IPS-20b (cell line): ENCODE results near the gene HYLS1.

ENCODE experiments used
- H3K27ac ChIP-seq: one replicate; pipeline ENCODE4 v1.5.1; 2013; ENCODE audit warnings: low read length
- H3K27me3 ChIP-seq: 2 replicates; pipeline ENCODE4 v1.6.1; 2013; ENCODE audit warnings: mild to moderate bottlenecking, low read length, inconsistent platforms; ENCODE audit not compliant: insufficient read depth
- H3K36me3 ChIP-seq: 2 replicates; pipeline ENCODE4 v1.6.1; 2013; ENCODE audit warnings: low read depth, mild to moderate bottlenecking, inconsistent platforms, low read length, moderate library complexity; ENCODE audit not compliant: insufficient read depth
- H3K4me1 ChIP-seq: 2 replicates; pipeline ENCODE4 v1.6.1; 2013; ENCODE audit warnings: mild to moderate bottlenecking, control low read depth, inconsistent platforms, low read length, moderate library complexity; ENCODE audit not compliant: insufficient read depth
- H3K4me3 ChIP-seq: 2 replicates; pipeline ENCODE4 v1.5.1; 2013; ENCODE audit warnings: mild to moderate bottlenecking, low read length, inconsistent platforms
- H3K9ac ChIP-seq: 2 replicates; pipeline ENCODE4 v1.6.1; 2013; ENCODE audit warnings: low read depth, mild to moderate bottlenecking, inconsistent platforms, low read length, moderate library complexity
- H3K9me3 ChIP-seq: 2 replicates; pipeline ENCODE4 v1.6.1; 2013; ENCODE audit warnings: mild to moderate bottlenecking, low read depth, low read length, inconsistent platforms; ENCODE audit not compliant: insufficient read depth

The HYLS1 gene

GRCh38 chr11:125935056-125935455 is 47.6 kb downstream of the HYLS1 start:
- Histone ChIP-seq H3K9me3 (no peaks in the 10 kb centered on the region), H3K4me1 (peaks cover 15% of the 10 kb centered on the region; the same call in 1 of the 2 replicates), H3K27me3 (peaks cover 12% of the 10 kb centered on the region; the same call in 1 of the 2 replicates), H3K36me3 (no peaks in the 10 kb centered on the region), H3K27ac (no peak overlapping the region), H3K9ac (no peak overlapping the region), H3K4me3 (no peak overlapping the region)

- H3K4me3 ChIP-seq = no peak overlapping the region
- no peak overlapping the region for H3K27ac ChIP-seq
- no peaks in the 10 kb centered on the region for H3K9me3 ChIP-seq
- no peak overlapping the region for H3K9ac ChIP-seq
- peaks cover 12% of the 10 kb centered on the region; the same call in 1 of the 2 replicates for H3K27me3 ChIP-seq
- no peaks in the 10 kb centered on the region for H3K36me3 ChIP-seq
- H3K4me1 ChIP-seq = peaks cover 15% of the 10 kb centered on the region; the same call in 1 of the 2 replicates
Observed at GRCh38 chr11:125935618-125936199, 48.2 kb downstream of the HYLS1 start.

GRCh38 chr11:125938418-125938817 is 51.0 kb downstream of the HYLS1 start:
- H3K27ac ChIP-seq = no peak overlapping the region
- no peak overlapping the region for H3K4me3 ChIP-seq
- no peaks in the 10 kb centered on the region for H3K27me3 ChIP-seq
- no peaks in the 10 kb centered on the region for H3K9me3 ChIP-seq
- no peak overlapping the region for H3K9ac ChIP-seq
- peaks cover 13% of the 10 kb centered on the region; the same call in 1 of the 2 replicates for H3K4me1 ChIP-seq
- H3K36me3 ChIP-seq = no peaks in the 10 kb centered on the region

- no peaks in the 10 kb centered on the region for H3K27me3 ChIP-seq
- H3K36me3 ChIP-seq = no peaks in the 10 kb centered on the region
- H3K27ac ChIP-seq = no peak overlapping the region
- no peak overlapping the region for H3K4me3 ChIP-seq
- no peaks in the 10 kb centered on the region for H3K9me3 ChIP-seq
- no peak overlapping the region for H3K9ac ChIP-seq
- H3K4me1 ChIP-seq = peaks cover 7% of the 10 kb centered on the region; the same call in 1 of the 2 replicates
Observed at GRCh38 chr11:125939081-125939521, 51.6 kb downstream of the HYLS1 start.

GRCh38 chr11:125940145-125940544 is 52.7 kb downstream of the HYLS1 start:
- Histone ChIP-seq H3K4me3 (no peak overlapping the region), H3K4me1 (peaks cover 6% of the 10 kb centered on the region; the same call in 1 of the 2 replicates), H3K27me3 (no peaks in the 10 kb centered on the region)

GRCh38 chr11:125941267-125941618 is 53.8 kb downstream of the HYLS1 start:
- Histone ChIP-seq H3K9ac (peak overlapping the region; percentile 30; the same call in 1 of the 2 replicates), H3K4me1 (peaks cover 6% of the 10 kb centered on the region; the same call in 1 of the 2 replicates)

More at GRCh38 chr11:125940145-125940544, 52.7 kb downstream of the HYLS1 start:
- Histone ChIP-seq H3K36me3 (no peaks in the 10 kb centered on the region), H3K9me3 (no peaks in the 10 kb centered on the region), H3K9ac (no peak overlapping the region), H3K27ac (no peak overlapping the region)

GRCh38 chr11:125941619-125942611 is 54.4 kb downstream of the HYLS1 start:
- Histone ChIP-seq H3K4me3 (no peak overlapping the region; the same call in 1 of the 2 replicates), H3K36me3 (no peaks in the 10 kb centered on the region), H3K9ac (peak overlapping the region; percentile 30; the same call in 1 of the 2 replicates), H3K9me3 (no peaks in the 10 kb centered on the region), H3K27ac (no peak overlapping the region), H3K4me1 (peaks cover 6% of the 10 kb centered on the region; the same call in 1 of the 2 replicates), H3K27me3 (no peaks in the 10 kb centered on the region)

More at GRCh38 chr11:125941267-125941618, 53.8 kb downstream of the HYLS1 start:
- no peaks in the 10 kb centered on the region for H3K9me3 ChIP-seq
- H3K27me3 ChIP-seq = no peaks in the 10 kb centered on the region
- H3K27ac ChIP-seq = no peak overlapping the region
- H3K36me3 ChIP-seq = no peaks in the 10 kb centered on the region
- no peak overlapping the region; the same call in 1 of the 2 replicates for H3K4me3 ChIP-seq

- Histone ChIP-seq H3K27me3 (no peaks in the 10 kb centered on the region), H3K4me1 (peaks cover 6% of the 10 kb centered on the region; the same call in 1 of the 2 replicates), H3K9ac (no peak overlapping the region)
Observed at GRCh38 chr11:125942771-125943428, 55.4 kb downstream of the HYLS1 start.

GRCh38 chr11:125943661-125944349 is 56.3 kb downstream of the HYLS1 start:
- H3K4me1 ChIP-seq = peaks cover 6% of the 10 kb centered on the region; the same call in 1 of the 2 replicates
- no peaks in the 10 kb centered on the region for H3K9me3 ChIP-seq
- H3K9ac ChIP-seq = no peak overlapping the region
- no peak overlapping the region for H3K4me3 ChIP-seq
- no peak overlapping the region for H3K27ac ChIP-seq
- no peaks in the 10 kb centered on the region for H3K36me3 ChIP-seq
- no peaks in the 10 kb centered on the region for H3K27me3 ChIP-seq

More at GRCh38 chr11:125942771-125943428, 55.4 kb downstream of the HYLS1 start:
- no peaks in the 10 kb centered on the region for H3K9me3 ChIP-seq
- H3K27ac ChIP-seq = no peak overlapping the region
- no peak overlapping the region for H3K4me3 ChIP-seq
- no peaks in the 10 kb centered on the region for H3K36me3 ChIP-seq

GRCh38 chr11:125944350-125945010 is 57.0 kb downstream of the HYLS1 start:
- Histone ChIP-seq H3K27me3 (no peaks in the 10 kb centered on the region), H3K4me3 (no peak overlapping the region), H3K9ac (no peak overlapping the region), H3K27ac (no peak overlapping the region), H3K36me3 (no peaks in the 10 kb centered on the region), H3K9me3 (no peaks in the 10 kb centered on the region), H3K4me1 (peaks cover 6% of the 10 kb centered on the region; the same call in 1 of the 2 replicates)
